A549 (cell line): ENCODE measurements around the gene GNA12.

Source experiments
- CHD2 ChIP-seq: fragments of 150-350 bp; IDR thresholded peaks from 2 replicates; pipeline ENCODE4 v1.6.1; 2014; ENCODE audit warnings: low read length; ENCODE audit not compliant: partially characterized antibody
- CHD4 ChIP-seq: fragments of 200-600 bp; sonication (generic); IDR thresholded peaks from 2 replicates; pipeline ENCODE4 v1.6.1; 2016; ENCODE audit warnings: antibody characterized with exemption, mild to moderate bottlenecking, borderline replicate concordance
- CTCF ChIP-seq: fragments of >200 bp; sonication (Bioruptor Twin); formaldehyde crosslinking; IDR thresholded peaks from 3 replicates; pipeline ENCODE4 v1.5.1; 2016
- ELK1 ChIP-seq: fragments of 150-350 bp; IDR thresholded peaks from 2 replicates; pipeline ENCODE4 v1.6.1; 2014; ENCODE audit warnings: low read depth, mild to moderate bottlenecking, low read length
- ESRRA ChIP-seq: fragments of 150-350 bp; IDR thresholded peaks from 2 replicates; pipeline ENCODE4 v1.6.1; 2014; ENCODE audit warnings: mild to moderate bottlenecking, low read length, borderline replicate concordance
- MAFK ChIP-seq: fragments of 450-650 bp; IDR thresholded peaks from 2 replicates; pipeline ENCODE4 v1.6.1; 2014; ENCODE audit not compliant: partially characterized antibody
- MAX ChIP-seq: IDR thresholded peaks from 2 replicates; pipeline ENCODE4 v1.6.1; 2012
- POLR2A ChIP-seq: IDR thresholded peaks from 2 replicates; pipeline ENCODE4 v1.6.1; 2012; ENCODE audit warnings: mild to moderate bottlenecking, low read length
- RAD21 ChIP-seq, 2 experiments: fragments of >200 bp in 1 of 2; sonication (Bioruptor Twin) in 1 of 2; formaldehyde crosslinking in 1 of 2; IDR thresholded peaks in 1 of 2; conservative IDR thresholded peaks in 1 of 2; 2 replicates in 1 of 2; 3 replicates in 1 of 2; pipeline ENCODE4 v1.6.1; 2012 to 2018; ENCODE audit warnings: inconsistent platforms in 1 of 2
- ZNF302 ChIP-seq: fragments of 250-450 bp; sonication (Bioruptor Pico); IDR thresholded peaks from 2 replicates; pipeline ENCODE4 v1.9.0; 2021; ENCODE audit warnings: inconsistent platforms, mild to moderate bottlenecking, moderate library complexity

GRCh38 chr7:2775376-2775775, 68.7 kb downstream of the GNA12 start:
- no peak for TF ChIP-seq RAD21 (conservative IDR thresholded peaks at IDR 0.05 in 1 of 2, IDR thresholded peaks at IDR 0.05 in 1 of 2)
- TF ChIP-seq ZNF302 (CRISPR knock-in tag): no peak
- TF ChIP-seq MAX: no peak
- TF ChIP-seq CHD2: no peak
- no peak for TF ChIP-seq MAFK
- TF ChIP-seq ESRRA: no peak
- no peak for TF ChIP-seq ELK1
- no peak for TF ChIP-seq CTCF
- no peak for TF ChIP-seq CHD4
- no peak for TF ChIP-seq POLR2A
